Measurements from ENCODE around the gene CELF4.

Gene CELF4

GRCh38 chr18:37422596-37422995 is 143.0 kb downstream of the CELF4 start:
- TF ChIP-seq CTCF (IDR thresholded peaks at IDR 0.05; ENCODE audit: insufficient read depth, low read length, poor library complexity, severe bottlenecking) (no peak), EZH2phosphoT487 (conservative IDR thresholded peaks at IDR 0.05; ENCODE audit: low read length) (no peak)
- no peak overlapping the region for H3K27ac ChIP-seq (ENCODE audit: low read depth, low read length)
- no peaks in the 10 kb centered on the region for H3K36me3 ChIP-seq (ENCODE audit: low read length)
- H3K9me3 ChIP-seq (ENCODE audit: insufficient read depth, low read length), result no peaks in the 10 kb centered on the region
- no peaks in the 10 kb centered on the region for H3F3A ChIP-seq (ENCODE audit: insufficient read depth)
- no peaks in the 10 kb centered on the region for H3K9me2 ChIP-seq (replicated peaks; ENCODE audit: insufficient read depth, low read length)
- H3K4me2 ChIP-seq (ENCODE audit: low read depth, low read length, poor library complexity, severe bottlenecking), result no peak overlapping the region
- H3K4me3 ChIP-seq (ENCODE audit: insufficient read depth, low read length, poor library complexity, severe bottlenecking), result no peak overlapping the region
- no peak overlapping the region for H2AFZ ChIP-seq (ENCODE audit: low read depth, low read length, severe bottlenecking)
- no peaks in the 10 kb centered on the region for H4K20me1 ChIP-seq (ENCODE audit: low read depth, low read length)
- no peaks in the 10 kb centered on the region; the same call in 1 of the 2 replicates for H3K27me3 ChIP-seq (ENCODE audit: low read length)
- no peak overlapping the region for H3K9ac ChIP-seq (ENCODE audit: low read length)
- H3K79me2 ChIP-seq (ENCODE audit: insufficient read depth, low read length), result no peaks in the 10 kb centered on the region

GRCh38 chr18:37422116-37422515 is 143.5 kb downstream of the CELF4 start:
- Histone ChIP-seq H3K9ac (ENCODE audit: low read length) (no peak overlapping the region), H4K20me1 (ENCODE audit: low read depth, low read length) (no peaks in the 10 kb centered on the region), H3K9me2 (replicated peaks; ENCODE audit: insufficient read depth, low read length) (no peaks in the 10 kb centered on the region), H3K4me3 (ENCODE audit: insufficient read depth, low read length, poor library complexity, severe bottlenecking) (no peak overlapping the region), H3K27me3 (ENCODE audit: low read length) (no peaks in the 10 kb centered on the region; the same call in 1 of the 2 replicates), H3K36me3 (ENCODE audit: low read length) (no peaks in the 10 kb centered on the region), H3K4me2 (ENCODE audit: low read depth, low read length, poor library complexity, severe bottlenecking) (no peak overlapping the region), H2AFZ (ENCODE audit: low read depth, low read length, severe bottlenecking) (no peak overlapping the region), H3F3A (ENCODE audit: insufficient read depth) (no peaks in the 10 kb centered on the region), H3K79me2 (ENCODE audit: insufficient read depth, low read length) (no peaks in the 10 kb centered on the region), H3K27ac (ENCODE audit: low read depth, low read length) (no peak overlapping the region), H3K9me3 (ENCODE audit: insufficient read depth, low read length) (no peaks in the 10 kb centered on the region)
- no peak for TF ChIP-seq EZH2phosphoT487 (conservative IDR thresholded peaks at IDR 0.05; ENCODE audit: low read length)
- TF ChIP-seq CTCF (IDR thresholded peaks at IDR 0.05; ENCODE audit: insufficient read depth, low read length, poor library complexity, severe bottlenecking), result no peak

- no peak overlapping the region for H3K4me2 ChIP-seq (ENCODE audit: low read depth, low read length, poor library complexity, severe bottlenecking)
- H3K79me2 ChIP-seq (ENCODE audit: insufficient read depth, low read length), result no peaks in the 10 kb centered on the region
- no peak overlapping the region for H2AFZ ChIP-seq (ENCODE audit: low read depth, low read length, severe bottlenecking)
- TF ChIP-seq CTCF (IDR thresholded peaks at IDR 0.05; ENCODE audit: insufficient read depth, low read length, poor library complexity, severe bottlenecking) (no peak), EZH2phosphoT487 (conservative IDR thresholded peaks at IDR 0.05; ENCODE audit: low read length) (no peak)
- H4K20me1 ChIP-seq (ENCODE audit: low read depth, low read length), result no peaks in the 10 kb centered on the region
- no peak overlapping the region for H3K9ac ChIP-seq (ENCODE audit: low read length)
- no peaks in the 10 kb centered on the region; the same call in 1 of the 2 replicates for H3K27me3 ChIP-seq (ENCODE audit: low read length)
- no peaks in the 10 kb centered on the region for H3K36me3 ChIP-seq (ENCODE audit: low read length)
- H3K27ac ChIP-seq (ENCODE audit: low read depth, low read length), result no peak overlapping the region
- no peaks in the 10 kb centered on the region for H3K9me2 ChIP-seq (replicated peaks; ENCODE audit: insufficient read depth, low read length)
- no peaks in the 10 kb centered on the region for H3F3A ChIP-seq (ENCODE audit: insufficient read depth)
- no peak overlapping the region for H3K4me3 ChIP-seq (ENCODE audit: insufficient read depth, low read length, poor library complexity, severe bottlenecking)
- H3K9me3 ChIP-seq (ENCODE audit: insufficient read depth, low read length), result no peaks in the 10 kb centered on the region
Observed at GRCh38 chr18:37421341-37422077, 144.1 kb downstream of the CELF4 start.
